GM21526 (cell line): ENCODE results near the gene LDB2.

ENCODE experiments used
- ATAC-seq: cut with Tn5 transposase; IDR thresholded peaks from one replicate; pipeline ENCODE4 v1.9.1; 2021; ENCODE audit warnings: moderate library complexity; ENCODE audit not compliant: unreplicated experiment, low FRiP score

Gene LDB2

DNA sequence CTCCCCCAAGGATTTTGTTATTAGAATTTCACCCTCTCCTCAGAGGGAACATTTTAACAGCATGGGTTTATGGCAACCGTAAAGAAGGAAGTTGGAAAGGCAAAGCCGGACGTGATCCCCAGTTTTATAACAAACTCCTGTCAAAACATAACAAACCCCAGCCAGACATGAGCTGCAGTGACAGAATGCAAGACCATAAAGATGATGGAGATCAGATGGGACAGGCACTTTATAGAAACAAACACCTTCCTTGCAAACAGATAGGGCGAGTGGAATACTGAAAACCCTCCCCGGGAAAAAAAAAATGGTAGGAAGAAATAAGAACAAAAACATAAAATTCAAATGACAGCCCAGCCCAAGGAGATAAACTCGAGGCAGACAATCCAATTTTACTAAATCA is 281.4 kb downstream of the LDB2 start:
- ATAC-seq, result no peak

DNA sequence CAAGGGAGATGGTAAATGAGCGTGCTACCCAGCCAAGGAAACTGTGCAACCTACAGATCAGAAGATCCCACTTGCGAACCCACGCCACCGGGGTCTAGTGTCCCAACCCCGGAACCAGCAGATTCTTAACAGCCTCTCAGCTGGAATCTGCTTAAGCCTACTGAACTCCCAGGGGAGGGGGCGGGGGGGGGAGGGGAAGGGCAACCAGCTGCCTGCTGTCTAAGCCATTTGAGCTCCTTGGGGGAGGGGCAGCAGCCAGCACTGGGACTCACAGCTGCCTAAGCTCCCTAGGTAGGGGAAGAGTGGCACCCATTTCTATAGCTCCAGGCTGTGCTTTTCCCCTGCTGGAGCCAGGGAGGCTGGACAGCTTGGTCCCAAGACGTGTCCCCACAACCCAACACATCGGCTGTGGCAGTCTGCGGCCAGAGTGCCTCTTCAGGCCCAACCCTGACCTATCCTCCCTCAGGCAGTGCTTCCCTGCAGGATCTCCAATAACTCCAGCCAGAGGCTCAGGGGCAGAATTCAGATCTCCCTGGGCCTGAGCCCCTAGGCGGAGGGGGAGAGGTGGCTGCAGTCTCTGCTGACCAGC is 289.2 kb downstream of the LDB2 start:
- no peak for ATAC-seq

DNA sequence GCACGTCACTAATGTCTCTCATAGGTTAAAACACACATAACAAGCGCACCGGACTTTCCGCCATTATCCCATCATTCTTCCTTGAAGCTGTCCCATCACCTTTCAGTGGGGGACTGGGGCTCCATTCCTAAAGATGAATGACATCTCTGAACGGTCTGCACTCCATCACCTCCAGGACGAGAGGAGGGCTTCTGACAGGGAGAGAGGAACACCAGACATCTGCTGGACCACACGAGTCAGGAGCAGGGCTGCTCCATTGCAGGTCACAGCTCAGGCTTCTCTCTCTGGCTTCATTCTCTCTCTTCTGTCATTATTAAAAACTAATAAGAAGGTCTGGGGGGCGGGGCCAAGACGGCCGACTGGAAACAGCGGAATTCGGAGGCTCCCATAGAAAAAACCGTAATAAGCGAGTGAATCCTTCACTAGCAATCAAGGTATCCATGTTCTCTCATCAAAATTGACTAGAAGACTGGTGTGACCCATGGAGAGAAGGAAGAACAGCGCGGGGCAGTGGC is 289.8 kb downstream of the LDB2 start:
- no peak for ATAC-seq

DNA sequence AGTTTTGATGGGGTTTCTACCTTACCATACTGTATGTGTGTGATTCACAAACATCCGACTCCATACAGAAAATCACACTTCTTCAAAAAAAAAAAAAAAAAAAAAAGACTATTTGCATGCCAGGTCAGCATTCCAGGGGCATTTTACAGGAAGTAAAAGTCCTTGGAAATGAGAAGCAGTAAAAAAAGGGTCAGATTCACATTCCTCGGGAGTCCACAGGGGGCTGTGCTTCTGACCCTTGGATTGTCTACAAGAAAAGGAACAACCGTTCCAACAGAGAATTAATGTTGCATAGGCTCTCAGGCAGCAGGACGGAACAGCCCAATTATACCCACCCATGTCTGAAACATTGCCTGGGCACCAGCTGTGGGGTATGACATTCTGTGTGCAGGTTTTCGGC is 290.3 kb downstream of the LDB2 start:
- ATAC-seq, result no peak

DNA sequence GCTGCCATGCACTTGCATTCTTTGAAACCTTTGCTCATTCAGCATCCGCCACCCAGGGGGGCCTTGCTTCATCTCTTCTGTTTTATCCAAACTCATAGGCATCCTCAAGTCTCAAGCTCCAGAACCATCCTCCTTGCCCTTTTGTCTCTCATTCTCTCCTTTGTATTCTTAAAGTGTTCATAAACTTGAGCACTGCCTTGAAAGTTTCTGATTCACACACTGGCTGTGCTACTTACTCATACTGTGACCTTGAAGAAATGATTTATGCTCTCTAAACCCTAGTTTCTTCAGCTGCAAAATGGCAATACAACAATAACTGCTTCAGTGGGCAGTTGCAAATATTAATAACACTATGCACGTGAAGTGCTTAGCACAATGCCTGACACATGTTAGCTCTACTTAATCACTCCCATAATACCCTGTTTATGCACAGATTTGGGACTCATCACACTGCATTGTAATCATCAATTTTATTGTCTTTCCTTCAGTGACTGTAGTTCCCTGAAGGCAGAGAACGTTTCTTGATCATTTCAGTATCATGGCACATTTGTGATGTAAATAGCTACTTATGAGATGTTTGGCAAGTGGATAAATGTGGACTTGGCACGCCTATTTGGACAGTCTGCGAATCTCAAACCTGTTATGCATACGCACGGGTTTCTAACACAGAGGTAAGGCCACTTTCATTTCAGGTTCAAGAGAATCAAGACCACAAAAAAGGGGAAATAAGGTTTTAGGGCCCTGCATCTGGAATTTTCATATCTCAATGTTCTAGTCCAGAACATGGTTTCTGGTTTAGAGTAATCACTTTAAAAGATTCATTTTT is 291.0 kb downstream of the LDB2 start:
- no peak for ATAC-seq

DNA sequence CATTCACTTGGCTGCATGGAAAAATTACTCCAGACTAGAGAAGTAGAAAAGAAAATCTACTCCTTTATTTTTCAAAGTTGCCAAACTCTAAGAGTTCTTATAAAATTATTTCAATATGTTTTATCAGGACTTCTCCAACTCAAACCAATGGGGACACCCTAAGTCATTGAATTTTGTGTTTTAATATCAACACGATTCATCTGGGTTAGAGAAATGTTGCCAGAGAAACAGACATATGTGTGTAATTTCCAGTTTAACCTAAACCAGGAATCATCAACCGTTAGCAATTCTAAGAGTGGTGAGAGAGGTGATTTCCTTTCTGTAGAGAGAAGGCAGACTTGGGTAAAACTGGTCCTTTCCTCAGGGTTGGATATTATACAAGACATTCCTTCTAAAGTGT is 291.8 kb downstream of the LDB2 start:
- ATAC-seq, result no peak

DNA sequence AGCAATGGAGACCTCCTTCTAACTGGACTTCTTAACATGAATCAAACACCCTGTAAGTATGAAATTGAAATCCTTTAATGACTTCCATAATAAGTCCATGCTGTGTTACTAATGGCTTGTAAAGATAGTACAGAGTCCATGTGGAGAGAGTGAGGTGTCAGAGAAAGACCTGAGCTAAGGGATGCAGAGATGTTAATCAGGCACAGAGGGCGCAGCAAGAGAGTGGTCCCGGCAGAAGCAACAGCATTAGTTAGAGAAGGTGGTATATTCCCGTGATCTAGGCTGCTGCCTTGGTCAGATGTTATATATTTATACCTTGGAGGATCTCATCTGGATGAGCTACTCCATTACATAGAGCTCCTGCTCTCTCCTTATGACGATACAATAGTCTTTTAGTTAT is 295.3 kb downstream of the LDB2 start:
- no peak for ATAC-seq

DNA sequence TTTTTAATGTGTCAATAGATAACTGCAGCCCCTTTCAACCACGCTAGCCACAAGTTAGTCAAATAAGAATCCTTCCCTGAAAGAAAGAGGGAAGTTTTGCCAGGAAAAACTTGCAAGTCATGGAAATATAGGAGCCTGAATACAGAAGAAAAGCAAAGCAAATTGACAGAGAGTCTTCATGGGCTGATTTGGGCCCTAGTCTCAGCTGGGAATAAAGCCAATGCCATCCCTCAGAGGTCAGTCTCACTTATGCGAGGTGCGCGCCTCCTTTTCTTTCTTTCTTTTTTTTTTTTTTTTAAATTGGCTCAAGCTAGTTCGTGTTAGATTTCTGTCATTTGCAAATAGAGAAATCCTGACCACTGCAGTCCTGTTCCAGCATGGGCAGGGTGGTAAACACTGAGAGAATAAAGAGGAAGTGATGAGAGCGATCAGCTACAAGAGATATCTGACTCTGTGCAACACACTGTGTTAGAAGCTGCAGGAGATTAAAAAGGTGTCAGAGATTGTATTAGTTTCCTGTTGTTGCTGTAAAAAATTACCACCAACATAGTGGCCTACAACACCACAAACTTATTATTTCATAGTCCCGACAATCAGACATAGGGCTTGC is 299.7 kb downstream of the LDB2 start:
- ATAC-seq, result no peak

DNA sequence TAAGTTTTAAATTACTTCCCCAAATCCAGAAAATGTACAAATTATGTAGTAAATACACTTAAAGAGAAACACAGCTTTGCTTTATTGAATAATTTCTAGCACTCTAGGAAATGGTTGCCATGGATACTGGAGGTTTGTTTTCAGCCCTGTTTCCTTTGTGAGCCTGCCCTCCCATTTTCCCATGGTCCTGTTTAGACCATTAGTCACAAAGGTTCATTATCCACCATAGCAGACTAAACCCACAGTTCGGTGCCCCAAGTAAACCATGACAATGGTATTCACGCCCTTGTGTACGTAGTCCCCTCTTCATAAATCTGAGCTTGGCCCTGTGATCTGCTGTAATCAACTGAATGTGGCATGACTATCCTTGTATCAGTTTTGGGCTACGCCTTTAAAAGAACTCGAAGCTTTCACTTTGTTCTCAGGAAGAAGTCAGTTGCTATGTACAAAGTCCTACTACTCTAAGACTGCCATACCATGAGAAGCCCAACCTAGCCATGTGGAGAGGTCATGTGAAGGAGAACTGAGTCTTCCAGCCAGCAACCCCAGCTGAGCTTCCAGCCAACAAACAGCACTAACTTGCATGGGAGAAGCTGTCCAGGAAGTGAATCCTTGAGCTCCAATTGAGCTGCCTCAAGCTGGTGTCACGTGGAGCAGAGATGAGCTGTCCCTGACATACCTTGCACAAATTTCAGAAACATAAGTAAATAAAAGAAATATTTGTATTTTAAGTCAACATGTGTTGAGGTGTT is 300.4 kb downstream of the LDB2 start:
- ATAC-seq, result no peak

DNA sequence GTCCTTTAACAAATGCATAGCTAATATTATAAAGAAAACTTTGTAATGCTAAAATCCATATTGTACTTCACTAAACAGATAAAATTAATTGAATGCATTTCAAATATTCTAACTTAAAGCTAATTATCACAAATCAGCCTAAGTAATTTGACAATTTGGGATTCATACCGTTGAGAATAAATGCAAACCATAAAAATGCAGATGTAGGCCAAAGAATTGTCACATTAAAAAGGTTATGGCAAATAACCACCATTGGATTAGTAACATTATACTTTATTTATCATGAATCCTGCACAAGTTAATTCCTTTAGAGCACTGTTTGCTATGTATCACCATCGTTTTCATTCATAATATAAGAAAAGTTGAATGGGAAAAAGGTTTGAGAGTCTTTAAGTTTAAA is 301.0 kb downstream of the LDB2 start:
- no peak for ATAC-seq

DNA sequence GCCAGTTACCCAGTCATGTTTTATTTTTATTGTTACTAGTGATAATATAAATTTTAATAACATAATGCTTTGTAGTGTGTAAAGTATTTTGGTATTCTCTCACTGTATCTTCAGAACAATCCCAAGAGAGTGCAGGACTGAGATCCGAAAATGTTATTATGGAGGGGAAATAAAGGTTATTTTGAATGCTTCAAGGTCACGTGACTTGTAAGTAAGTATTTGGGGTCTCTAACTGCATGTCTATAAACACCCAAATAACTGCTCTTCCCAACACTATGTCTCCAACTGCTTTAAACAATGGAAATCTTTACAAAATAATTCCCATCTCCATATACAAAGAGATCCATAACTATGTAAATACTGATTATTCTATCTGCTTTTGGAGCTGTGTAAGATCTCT is 302.2 kb downstream of the LDB2 start:
- no peak for ATAC-seq

DNA sequence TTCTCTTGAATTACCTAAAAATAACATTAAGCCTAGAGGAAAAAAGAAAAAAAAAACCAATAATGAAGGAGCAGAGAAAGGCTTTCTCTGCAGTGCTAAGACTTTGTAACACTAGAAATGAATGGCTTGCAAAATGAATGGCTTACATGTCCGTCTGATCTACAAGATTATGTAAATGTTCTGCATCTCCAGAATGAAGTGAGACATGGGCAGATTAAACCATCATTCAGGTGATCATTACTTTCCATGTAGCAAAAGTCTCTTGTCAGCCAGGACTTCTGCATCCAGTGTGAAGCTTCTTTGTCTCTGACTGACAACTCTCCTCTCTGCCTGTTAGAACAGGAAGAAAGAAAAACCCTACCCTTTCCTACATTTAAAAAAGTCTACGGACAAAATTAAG is 304.3 kb downstream of the LDB2 start:
- ATAC-seq, result no peak

DNA sequence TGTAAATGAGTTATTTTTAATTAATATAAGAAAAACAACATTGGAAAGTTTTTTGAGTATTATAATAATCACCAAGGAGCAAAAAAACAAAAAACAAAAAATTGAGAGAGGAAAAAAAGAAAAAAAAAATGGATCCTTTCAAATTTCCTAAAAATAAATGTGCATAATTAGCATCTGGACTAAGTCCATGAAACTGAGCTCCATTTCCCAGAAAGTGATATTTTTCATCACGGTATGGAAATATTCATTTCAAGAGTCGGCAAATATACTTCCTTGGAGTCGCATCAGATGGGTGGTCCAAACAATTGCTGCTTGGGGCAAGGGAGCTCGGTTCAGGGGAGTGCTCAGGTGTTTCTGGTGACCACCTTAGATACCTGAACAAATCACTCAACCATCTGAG is 305.1 kb downstream of the LDB2 start:
- no peak for ATAC-seq

DNA sequence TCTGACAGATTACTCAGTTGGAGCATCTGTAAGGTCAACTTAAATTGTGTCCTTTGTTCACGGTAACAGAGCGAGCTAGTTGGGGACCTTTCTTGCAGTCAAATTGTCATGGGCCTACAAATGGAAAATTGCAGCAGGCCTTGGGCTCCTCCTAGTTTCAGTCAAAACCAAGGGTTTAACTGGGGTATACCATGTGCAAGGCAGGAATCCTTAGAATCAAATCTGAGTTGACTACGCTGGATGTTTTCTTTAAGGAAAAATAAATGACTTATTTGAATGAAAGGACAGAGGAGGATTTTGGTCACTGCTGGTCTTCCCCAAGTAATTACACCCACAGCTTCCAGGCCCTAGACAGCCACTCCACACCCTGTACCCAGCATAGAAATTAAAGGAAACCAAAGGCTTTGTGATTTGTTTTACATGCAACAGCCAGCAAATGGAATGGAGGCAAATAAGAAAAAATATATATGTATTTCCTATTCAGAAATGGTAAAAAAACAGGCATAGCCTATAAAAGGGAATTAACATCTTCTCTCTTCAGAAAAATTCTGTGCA is 307.1 kb downstream of the LDB2 start:
- ATAC-seq, result no peak

DNA sequence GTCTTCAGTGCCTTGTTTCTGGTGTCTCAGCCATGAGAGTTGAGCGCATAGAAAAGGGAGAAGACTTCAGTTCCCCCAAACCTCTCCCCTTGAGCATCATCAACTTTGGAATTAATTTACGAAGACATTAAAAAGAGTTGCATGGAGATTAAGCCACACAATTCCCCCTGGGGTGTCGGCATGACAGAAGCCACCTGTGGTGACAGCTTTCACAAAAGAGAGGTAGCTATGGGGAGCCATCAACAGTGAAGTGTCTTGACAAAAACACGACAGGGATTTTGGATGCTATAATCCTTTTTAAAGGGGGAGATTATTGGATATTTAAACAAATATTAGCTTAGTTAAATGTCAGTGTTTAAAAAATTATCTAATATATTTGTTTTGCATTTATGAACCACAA is 307.6 kb downstream of the LDB2 start:
- no peak for ATAC-seq

DNA sequence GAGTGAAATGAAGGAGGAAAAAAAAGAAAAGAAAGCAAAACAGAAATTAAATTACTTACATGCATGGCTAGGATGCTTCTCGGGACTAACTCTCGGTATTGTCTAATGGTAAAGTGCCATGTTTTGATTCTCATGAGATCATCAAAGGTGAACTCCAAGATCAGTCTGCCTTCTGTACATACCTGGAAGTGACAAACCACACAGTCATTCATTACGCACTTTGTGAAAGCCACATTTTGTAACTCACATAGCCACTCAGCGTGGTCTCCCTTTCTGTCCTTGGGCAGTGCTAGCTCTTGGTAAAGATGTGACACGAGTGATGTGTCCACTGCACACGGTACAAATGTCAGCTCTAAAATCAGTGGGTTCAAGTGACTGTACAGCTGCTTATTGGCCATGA is 309.8 kb downstream of the LDB2 start:
- ATAC-seq, result no peak

DNA sequence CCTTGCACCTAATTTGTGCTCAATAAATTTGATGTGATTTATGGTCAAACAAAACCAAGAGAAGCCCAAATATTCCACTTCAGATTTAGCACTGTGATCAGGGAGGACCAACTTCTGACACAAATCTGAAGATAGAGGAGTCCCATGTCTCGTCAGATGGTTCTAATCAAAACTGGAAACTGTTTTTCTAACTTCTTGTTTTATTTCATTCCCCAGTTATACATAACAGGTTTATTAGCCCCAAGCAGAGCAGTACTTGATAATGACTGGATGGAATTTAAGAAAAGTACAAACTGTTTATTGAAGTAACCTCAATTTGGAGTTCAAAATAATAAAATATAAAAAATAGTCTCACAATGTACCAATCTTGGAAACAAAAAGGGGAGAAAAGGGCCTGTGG is 310.3 kb downstream of the LDB2 start:
- ATAC-seq, result no peak

DNA sequence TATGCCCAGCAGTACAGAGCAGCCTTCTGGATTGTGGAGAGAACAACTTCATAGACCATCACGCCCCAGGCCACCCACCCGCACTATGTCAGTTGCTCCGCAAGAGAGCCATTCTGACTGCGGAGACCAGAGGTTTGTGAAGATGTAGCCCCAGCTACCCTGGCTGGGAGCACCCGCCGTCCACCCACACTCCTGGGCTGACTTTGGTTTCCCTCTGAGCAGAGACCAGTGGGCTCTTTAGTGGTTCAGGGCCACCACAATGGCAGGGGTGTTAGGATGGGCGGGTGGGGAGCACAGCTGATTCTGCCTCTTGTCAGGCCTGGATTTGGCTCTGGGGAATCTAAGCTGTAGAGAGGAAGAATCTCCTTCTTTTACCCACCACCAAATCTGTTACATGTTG is 313.4 kb downstream of the LDB2 start:
- no peak for ATAC-seq

DNA sequence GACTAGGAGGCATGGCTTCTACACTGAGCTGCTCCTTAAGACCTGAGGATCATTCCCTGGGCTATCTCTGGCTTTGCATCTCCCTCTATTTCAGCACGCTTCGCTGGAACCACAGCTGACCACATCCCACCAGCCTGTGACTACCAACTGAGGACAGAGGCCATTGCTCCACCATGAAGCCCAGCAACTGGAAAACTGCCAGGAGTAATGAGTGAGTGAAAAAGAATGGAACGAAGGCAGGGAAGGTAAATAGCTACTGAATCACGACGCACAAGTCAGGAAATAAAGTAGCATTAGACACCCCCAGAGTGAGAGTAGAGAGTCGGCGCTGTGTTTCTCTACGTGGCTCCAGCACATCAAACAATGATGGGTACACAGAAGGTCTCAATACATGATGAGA is 314.7 kb downstream of the LDB2 start:
- ATAC-seq, result no peak

DNA sequence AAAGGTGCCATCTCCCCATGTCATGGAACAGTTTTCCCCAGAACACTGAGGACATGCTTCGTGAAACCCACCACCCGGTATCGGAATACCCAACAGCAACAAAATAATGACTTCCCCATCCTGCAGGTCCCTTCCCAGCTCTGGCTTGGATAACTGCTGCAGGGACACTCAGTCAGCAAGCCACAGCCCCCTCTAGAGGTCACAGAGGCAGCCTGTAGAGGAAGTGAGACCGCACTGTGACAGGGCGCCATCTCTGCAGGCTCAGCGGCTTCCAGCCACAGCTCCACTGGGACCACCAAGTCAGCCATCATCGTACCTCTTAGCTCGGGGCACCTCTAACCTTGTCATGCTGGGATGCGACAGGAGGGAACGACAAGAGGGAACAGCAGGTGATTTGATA is 315.9 kb downstream of the LDB2 start:
- ATAC-seq, result no peak

DNA sequence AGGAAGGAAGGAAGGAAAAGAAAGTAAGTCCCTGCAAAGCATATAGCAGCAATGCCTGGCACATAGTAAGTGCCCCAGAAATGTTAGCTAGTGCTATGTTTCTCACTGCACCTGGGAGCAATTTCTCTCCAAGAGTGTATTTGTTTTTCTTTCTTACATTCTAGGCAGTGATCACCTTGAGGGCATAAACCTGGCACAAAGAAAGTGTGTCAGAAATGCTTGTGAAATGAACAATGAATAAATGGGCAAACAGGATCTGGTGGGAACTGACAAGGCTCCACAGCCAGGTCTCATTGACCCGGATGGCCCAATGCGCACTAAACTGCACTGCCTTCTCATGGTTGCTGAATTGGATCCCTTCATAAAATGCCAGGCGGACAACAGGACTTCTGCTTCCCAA is 316.4 kb downstream of the LDB2 start:
- no peak for ATAC-seq
